Omental fat pad (tissue), 4 donors: Measurements from ENCODE around the gene FAM187B. TPM values are rescaled to one million over a fixed set of nuclear protein-coding genes. Genes with fewer than 3 reads are reported as not detected.

ENCODE experiments used
- ATAC-seq: fragments of 150-250 bp; one replicate; pipeline ENCODE4 v1.9.1; 2016; ENCODE audit warnings: mild to moderate bottlenecking, moderate library complexity; ENCODE audit not compliant: low FRiP score
- DNase-seq: peaks from one replicate; pipeline ENCODE4 v3.0.0-alpha.2; 2019; ENCODE audit warnings: low spot score
- CTCF ChIP-seq, 3 donors: fragments of 450-650 bp; IDR thresholded peaks; one replicate each; pipeline ENCODE4 v1.5.1; 2016 to 2017; ENCODE audit warnings: antibody characterized with exemption in 3 of 3, mild to moderate bottlenecking in 3 of 3, moderate library complexity in 2 of 3
- total RNA-seq, 4 donors: library from RNA; depleted of rRNA; stranded (reverse); fragments of >200 nt; gene quantifications; one replicate each; pipeline ENCODE4 v1.1.0, GENCODE V29; 2016

The FAM187B gene
- total RNA-seq, 4 donors from 2014 or later = not detected

GRCh38 chr19:35261356-35262100, 33.0 kb upstream of the FAM187B start:
- DNase-seq (no peak), ATAC-seq (no peak)
- no peak for TF ChIP-seq CTCF (IDR thresholded peaks at IDR 0.05)

GRCh38 chr19:35260694-35261304, 32.3 kb upstream of the FAM187B start:
- TF ChIP-seq CTCF (IDR thresholded peaks at IDR 0.05) = no peak
- ATAC-seq (no peak), DNase-seq (no peak)

GRCh38 chr19:35257113-35257461, 28.5 kb upstream of the FAM187B start:
- no peak for TF ChIP-seq CTCF (IDR thresholded peaks at IDR 0.05)
- no peak for ATAC-seq
- no peak for DNase-seq

GRCh38 chr19:35256566-35256965, 28.0 kb upstream of the FAM187B start:
- TF ChIP-seq CTCF (IDR thresholded peaks at IDR 0.05) = no peak
- DNase-seq (no peak), ATAC-seq (no peak)

GRCh38 chr19:35254341-35255297, 26.1 kb upstream of the FAM187B start:
- no peak for TF ChIP-seq CTCF (IDR thresholded peaks at IDR 0.05)
- DNase-seq (no peak), ATAC-seq (peak; percentile 15)

- no peak for TF ChIP-seq CTCF (IDR thresholded peaks at IDR 0.05)
- no peak for ATAC-seq
- no peak for DNase-seq
Observed at GRCh38 chr19:35253316-35254286, 25.1 kb upstream of the FAM187B start.
